Raji (cell line): ENCODE results near the gene CCT4.

ENCODE experiments used
- POLR2A ChIP-seq: IDR thresholded peaks from 2 replicates; pipeline ENCODE4 v1.6.1; 2011; ENCODE audit warnings: low read depth, low read length, control low read depth; ENCODE audit not compliant: insufficient read depth

CCT4 gene

GRCh38 chr2:61887717-61888266 lies 664 bp downstream of the CCT4 start:
- TF ChIP-seq POLR2A, result no peak

- TF ChIP-seq POLR2A, result no peak
These were observed 2.4 kb downstream of the CCT4 start for GRCh38 chr2:61885896-61886603.

GRCh38 chr2:61882850-61883249 lies 5.6 kb downstream of the CCT4 start:
- TF ChIP-seq POLR2A, result no peak

GRCh38 chr2:61878761-61879160 lies 9.7 kb downstream of the CCT4 start:
- TF ChIP-seq POLR2A, result no peak

- TF ChIP-seq POLR2A, result no peak
These were observed 10.7 kb downstream of the CCT4 start for GRCh38 chr2:61877571-61878245.

- no peak for TF ChIP-seq POLR2A
These were observed 12.1 kb downstream of the CCT4 start for GRCh38 chr2:61876400-61876799.

- no peak for TF ChIP-seq POLR2A
These were observed 26.4 kb downstream of the CCT4 start for GRCh38 chr2:61862085-61862484.

- no peak for TF ChIP-seq POLR2A
These were observed 31.2 kb downstream of the CCT4 start for GRCh38 chr2:61857224-61857623.

GRCh38 chr2:61855318-61855613 lies 33.2 kb downstream of the CCT4 start:
- TF ChIP-seq POLR2A, result no peak

GRCh38 chr2:61854564-61855317 lies 33.7 kb downstream of the CCT4 start:
- peak; percentile 89 for TF ChIP-seq POLR2A

- peak; percentile 62; the same call in 1 of the 2 replicates for TF ChIP-seq POLR2A
These were observed 34.5 kb downstream of the CCT4 start, which contains the start of gene FAM161A for GRCh38 chr2:61853847-61854563. Gene FAM161A, minus strand, starts transcription at chr2:61854060. Its CDS starts 19 bp downstream, at chr2:61854041.

- no peak for TF ChIP-seq POLR2A
These were observed 35.2 kb downstream of the CCT4 start for GRCh38 chr2:61853086-61853846.

GRCh38 chr2:61845320-61845719 lies 43.1 kb downstream of the CCT4 start:
- TF ChIP-seq POLR2A, result no peak

GRCh38 chr2:61841286-61841685 lies 47.2 kb downstream of the CCT4 start:
- no peak for TF ChIP-seq POLR2A
